ENCODE measurements around the gene TBCA. TPM values are rescaled to one million over a fixed set of nuclear protein-coding genes. Genes with fewer than 3 reads are reported as not detected.

TBCA gene
- total RNA-seq, 4 donors from 2014 or later: 137 to 172 (median 153) TPM

- no peak overlapping the region for H3K4me3 ChIP-seq
- no peaks in the 10 kb centered on the region for H3K36me3 ChIP-seq
- 60 to 100% methylated on average over 2 of the region's 3 CpGs for WGBS, 2 donors (ENCODE audit: low coverage in 1 of 2)
- peaks cover 0 to 28% (median 0%) of the 10 kb centered on the region in 3 donors for H3K4me1 ChIP-seq
- TF ChIP-seq POLR2A (IDR thresholded peaks at IDR 0.05) (no peak), POLR2AphosphoS5 (IDR thresholded peaks at IDR 0.05) (no peak), EP300 (IDR thresholded peaks at IDR 0.05) (no peak)
- TF ChIP-seq, protein P1, sequence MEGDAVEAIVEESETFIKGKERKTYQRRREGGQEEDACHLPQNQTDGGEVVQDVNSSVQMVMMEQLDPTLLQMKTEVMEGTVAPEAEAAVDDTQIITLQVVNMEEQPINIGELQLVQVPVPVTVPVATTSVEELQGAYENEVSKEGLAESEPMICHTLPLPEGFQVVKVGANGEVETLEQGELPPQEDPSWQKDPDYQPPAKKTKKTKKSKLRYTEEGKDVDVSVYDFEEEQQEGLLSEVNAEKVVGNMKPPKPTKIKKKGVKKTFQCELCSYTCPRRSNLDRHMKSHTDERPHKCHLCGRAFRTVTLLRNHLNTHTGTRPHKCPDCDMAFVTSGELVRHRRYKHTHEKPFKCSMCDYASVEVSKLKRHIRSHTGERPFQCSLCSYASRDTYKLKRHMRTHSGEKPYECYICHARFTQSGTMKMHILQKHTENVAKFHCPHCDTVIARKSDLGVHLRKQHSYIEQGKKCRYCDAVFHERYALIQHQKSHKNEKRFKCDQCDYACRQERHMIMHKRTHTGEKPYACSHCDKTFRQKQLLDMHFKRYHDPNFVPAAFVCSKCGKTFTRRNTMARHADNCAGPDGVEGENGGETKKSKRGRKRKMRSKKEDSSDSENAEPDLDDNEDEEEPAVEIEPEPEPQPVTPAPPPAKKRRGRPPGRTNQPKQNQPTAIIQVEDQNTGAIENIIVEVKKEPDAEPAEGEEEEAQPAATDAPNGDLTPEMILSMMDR (IDR thresholded peaks at IDR 0.05): no peak
- no peak for ATAC-seq
- H3K9me3 ChIP-seq: no peaks in the 10 kb centered on the region
- no peaks in the 10 kb centered on the region for H3K27me3 ChIP-seq
- no peak overlapping the region for H3K27ac ChIP-seq
These were observed 33.0 kb downstream of the TBCA start for GRCh38 chr5:77743181-77743580.

GRCh38 chr5:77741608-77742007, 34.5 kb downstream of the TBCA start:
- Histone ChIP-seq H3K4me3 (no peak overlapping the region), H3K4me1 (peaks cover 0 to 30% (median 0%) of the 10 kb centered on the region in 3 donors), H3K36me3 (no peaks in the 10 kb centered on the region), H3K27ac (no peak overlapping the region), H3K9me3 (no peaks in the 10 kb centered on the region), H3K27me3 (no peaks in the 10 kb centered on the region)
- ATAC-seq: no peak
- no peak for TF ChIP-seq EP300 (IDR thresholded peaks at IDR 0.05)
- TF ChIP-seq POLR2AphosphoS5 (IDR thresholded peaks at IDR 0.05): no peak
- no peak for TF ChIP-seq POLR2A (IDR thresholded peaks at IDR 0.05)
- TF ChIP-seq, protein P1 (IDR thresholded peaks at IDR 0.05): no peak
- WGBS, 2 donors (ENCODE audit: low coverage in 1 of 2): 77 to 81% methylated on average over 3 of the region's 3 CpGs

GRCh38 chr5:77734885-77735284, 41.3 kb downstream of the TBCA start:
- Histone ChIP-seq H3K36me3 (no peaks in the 10 kb centered on the region), H3K27ac (no peak overlapping the region), H3K4me3 (no peak overlapping the region), H3K4me1 (peaks cover 0 to 13% (median 0%) of the 10 kb centered on the region in 3 donors), H3K9me3 (peaks cover 0 to 5% (median 0%) of the 10 kb centered on the region in 3 donors), H3K27me3 (no peaks in the 10 kb centered on the region)
- ATAC-seq: no peak
- WGBS, 2 donors (ENCODE audit: low coverage in 1 of 2): 89 to 95% methylated on average over 2 of the region's 2 CpGs
- TF ChIP-seq, protein P1 (IDR thresholded peaks at IDR 0.05): no peak
- no peak for TF ChIP-seq POLR2AphosphoS5 (IDR thresholded peaks at IDR 0.05)
- no peak for TF ChIP-seq EP300 (IDR thresholded peaks at IDR 0.05)
- TF ChIP-seq POLR2A (IDR thresholded peaks at IDR 0.05): no peak

DNA sequence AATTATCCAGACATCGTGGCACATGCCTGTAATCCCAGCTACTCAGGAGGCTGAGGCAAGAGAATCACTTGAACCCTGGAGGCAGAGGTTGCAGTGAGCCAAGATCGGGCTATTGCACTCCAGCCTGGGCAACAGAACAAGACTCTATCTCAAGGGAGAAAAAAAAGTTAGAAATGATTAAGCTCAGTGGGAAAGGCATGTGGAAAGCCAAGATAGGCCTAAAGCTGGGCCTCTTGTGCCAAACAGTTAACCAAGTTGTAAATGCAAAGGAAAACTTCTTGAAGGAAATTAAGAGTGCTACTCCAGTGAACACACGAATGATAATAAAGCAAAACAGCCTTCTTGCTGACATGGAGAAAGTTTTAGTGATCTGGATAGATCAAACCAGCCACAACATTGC, 43.0 kb downstream of the TBCA start:
- Histone ChIP-seq H3K4me3 (no peak overlapping the region), H3K27me3 (no peaks in the 10 kb centered on the region), H3K27ac (no peak overlapping the region), H3K9me3 (peaks cover 0 to 5% (median 0%) of the 10 kb centered on the region in 3 donors), H3K36me3 (no peaks in the 10 kb centered on the region), H3K4me1 (peaks cover 0 to 7% (median 0%) of the 10 kb centered on the region in 3 donors)
- no peak for TF ChIP-seq POLR2AphosphoS5 (IDR thresholded peaks at IDR 0.05)
- TF ChIP-seq POLR2A (IDR thresholded peaks at IDR 0.05): no peak
- TF ChIP-seq, protein P1 (IDR thresholded peaks at IDR 0.05): no peak
- no peak for TF ChIP-seq EP300 (IDR thresholded peaks at IDR 0.05)
- no peak for ATAC-seq
- 75 to 100% methylated on average over 1 to 2 of the region's 3 CpGs for whole genome bisulfite sequencing, 2 donors (ENCODE audit: low coverage in 1 of 2)

DNA sequence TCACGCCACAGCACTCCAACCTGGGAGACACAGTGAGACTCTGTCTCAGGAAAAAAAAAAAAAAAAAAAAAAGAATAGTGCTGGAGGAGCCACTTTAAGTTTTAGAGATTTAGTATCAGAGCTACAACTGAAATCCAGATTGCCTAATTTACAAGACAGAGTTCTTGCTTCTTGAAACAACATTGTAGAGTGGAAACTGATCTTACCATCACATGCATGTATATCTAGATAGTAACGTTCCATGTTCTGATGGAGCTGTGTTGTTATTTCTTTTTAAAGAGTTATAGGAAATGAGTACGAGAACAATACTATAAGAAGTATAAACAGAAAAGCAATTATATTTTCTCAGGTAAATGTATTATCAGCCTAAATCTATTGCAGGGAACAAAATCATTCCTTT, 48.9 kb downstream of the TBCA start:
- Histone ChIP-seq H3K27ac (no peak overlapping the region), H3K4me1 (peaks cover 0 to 10% (median 0%) of the 10 kb centered on the region in 3 donors), H3K27me3 (no peaks in the 10 kb centered on the region), H3K36me3 (no peaks in the 10 kb centered on the region), H3K4me3 (no peak overlapping the region), H3K9me3 (no peaks in the 10 kb centered on the region)
- no peak for TF ChIP-seq EP300 (IDR thresholded peaks at IDR 0.05)
- no peak for TF ChIP-seq POLR2AphosphoS5 (IDR thresholded peaks at IDR 0.05)
- TF ChIP-seq, protein P1 (IDR thresholded peaks at IDR 0.05): no peak
- no peak for TF ChIP-seq POLR2A (IDR thresholded peaks at IDR 0.05)
- no peak for ATAC-seq
- 67 to 73% methylated on average over 2 to 3 of the region's 3 CpGs for WGBS, 2 donors (ENCODE audit: low coverage in 1 of 2)
